Measurements from ENCODE around the gene PCGF3.
"Not testable (repeated sequence)": the region's sequence is repeated elsewhere in the genome, so short reads cannot be mapped to it uniquely, and the experiment has no call there.

The PCGF3 gene

GRCh38 chr4:742096-742741 lies 36.6 kb downstream of the PCGF3 start:
- no peak for DNase-seq (ENCODE audit: low read depth in 2 of 2)

- DNase-seq (ENCODE audit: low read depth in 2 of 2), result peak; percentile 60 to 73
Measured at GRCh38 chr4:742742-743311, 37.2 kb downstream of the PCGF3 start.

- DNase-seq (ENCODE audit: low read depth in 2 of 2), result no peak
Measured at GRCh38 chr4:743463-744211, 38.0 kb downstream of the PCGF3 start.

GRCh38 chr4:744212-744841 lies 38.7 kb downstream of the PCGF3 start:
- no peak for DNase-seq (ENCODE audit: low read depth in 2 of 2)

- no peak for DNase-seq (ENCODE audit: low read depth in 2 of 2)
Measured at GRCh38 chr4:747546-748170, 42.0 kb downstream of the PCGF3 start.

GRCh38 chr4:748461-748860 lies 42.8 kb downstream of the PCGF3 start:
- no peak for DNase-seq (ENCODE audit: low read depth in 2 of 2)

- DNase-seq (ENCODE audit: low read depth in 2 of 2), result no peak
Measured at GRCh38 chr4:749698-750666, 44.4 kb downstream of the PCGF3 start.

GRCh38 chr4:751676-752075 lies 46.0 kb downstream of the PCGF3 start:
- DNase-seq (ENCODE audit: low read depth in 2 of 2), result no peak

- DNase-seq (ENCODE audit: low read depth in 2 of 2), result no peak
Measured at GRCh38 chr4:752196-752861, 46.7 kb downstream of the PCGF3 start.

- not testable (repeated sequence) for DNase-seq (ENCODE audit: low read depth in 2 of 2)
Measured at GRCh38 chr4:753186-753585, 47.6 kb downstream of the PCGF3 start.

- no peak for DNase-seq (ENCODE audit: low read depth in 2 of 2)
Measured at GRCh38 chr4:754221-755120, 48.8 kb downstream of the PCGF3 start.

GRCh38 chr4:757111-757510 lies 51.5 kb downstream of the PCGF3 start:
- no peak for DNase-seq (ENCODE audit: low read depth in 2 of 2)

GRCh38 chr4:759810-760209 lies 54.2 kb downstream of the PCGF3 start:
- DNase-seq (ENCODE audit: low read depth in 2 of 2), result not testable (repeated sequence)

- no peak for DNase-seq (ENCODE audit: low read depth in 2 of 2)
Measured at GRCh38 chr4:760616-761015, 55.0 kb downstream of the PCGF3 start.

- DNase-seq (ENCODE audit: low read depth in 2 of 2), result no peak
Measured at GRCh38 chr4:761086-761485, 55.5 kb downstream of the PCGF3 start.

GRCh38 chr4:761739-762138 lies 56.1 kb downstream of the PCGF3 start:
- DNase-seq (ENCODE audit: low read depth in 2 of 2), result no peak

GRCh38 chr4:762211-763190 lies 56.9 kb downstream of the PCGF3 start:
- no peak for DNase-seq (ENCODE audit: low read depth in 2 of 2)

GRCh38 chr4:763191-763810 lies 57.7 kb downstream of the PCGF3 start:
- no peak for DNase-seq (ENCODE audit: low read depth in 2 of 2)
